Femur (tissue), 1 donor: ENCODE data around the gene PPFIA4.
"Not testable (repeated sequence)": the region's sequence is repeated elsewhere in the genome, so short reads cannot be mapped to it uniquely, and the experiment has no call there.

Source experiments
- DNase-seq: peaks from one replicate; pipeline ENCODE4 v3.0.0-alpha.2; 2017

The PPFIA4 gene

DNA sequence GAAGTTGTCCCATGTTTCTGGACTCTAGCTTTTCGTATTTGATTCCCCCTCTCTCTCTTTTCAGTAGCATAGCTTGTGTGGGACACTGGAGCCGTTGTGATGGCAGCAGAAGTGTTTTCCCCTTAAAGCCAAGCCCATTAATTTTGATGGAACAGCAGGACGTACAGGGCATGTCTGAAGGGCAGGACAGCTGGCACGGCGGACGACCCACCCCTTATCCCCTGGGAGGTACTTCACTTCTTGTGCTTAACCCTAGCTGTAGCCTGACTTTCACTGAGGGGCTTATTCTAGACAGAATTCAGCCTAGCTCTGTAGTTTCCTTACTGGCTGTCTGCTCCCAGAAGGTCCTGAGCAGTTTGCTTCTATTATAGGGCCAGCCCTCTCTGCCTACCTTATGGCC is 8.6 kb upstream of the PPFIA4 start:
- DNase-seq: no peak

DNA sequence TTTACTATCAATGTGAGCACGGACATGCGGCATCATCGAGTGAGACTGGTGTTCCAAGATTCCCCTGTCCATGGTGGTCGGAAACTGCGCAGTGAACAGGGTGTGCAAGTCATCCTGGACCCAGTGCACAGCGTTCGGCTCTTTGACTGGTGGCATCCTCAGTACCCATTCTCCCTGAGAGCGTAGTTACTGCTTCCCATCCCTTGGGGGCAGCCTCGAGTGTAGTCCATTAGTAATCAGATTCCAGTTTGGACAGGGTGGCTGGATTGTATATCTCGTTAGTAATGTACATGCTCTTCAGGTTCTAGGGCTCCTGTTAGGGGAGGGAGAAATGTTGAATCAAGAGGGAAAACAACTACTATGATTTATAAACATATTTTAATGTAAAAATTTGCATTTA is 3.4 kb upstream of the PPFIA4 start:
- not testable (repeated sequence) for DNase-seq

DNA sequence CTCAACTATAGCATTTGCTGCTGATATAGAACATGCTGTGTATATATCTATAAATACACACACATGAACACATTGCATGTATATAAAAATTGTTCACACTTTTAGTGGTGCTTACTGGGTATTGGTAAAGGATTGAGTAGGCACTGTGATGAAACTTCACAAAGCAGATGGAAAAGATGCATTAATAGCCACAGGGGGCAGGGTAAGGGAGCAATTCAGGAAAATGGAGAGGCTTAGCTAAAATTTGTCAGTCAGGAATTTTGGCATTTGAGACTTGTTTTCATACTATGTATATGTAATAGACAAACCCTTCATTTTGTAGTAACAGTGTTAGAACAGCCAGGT is 633 bp upstream of the PPFIA4 start:
- DNase-seq: no peak

DNA sequence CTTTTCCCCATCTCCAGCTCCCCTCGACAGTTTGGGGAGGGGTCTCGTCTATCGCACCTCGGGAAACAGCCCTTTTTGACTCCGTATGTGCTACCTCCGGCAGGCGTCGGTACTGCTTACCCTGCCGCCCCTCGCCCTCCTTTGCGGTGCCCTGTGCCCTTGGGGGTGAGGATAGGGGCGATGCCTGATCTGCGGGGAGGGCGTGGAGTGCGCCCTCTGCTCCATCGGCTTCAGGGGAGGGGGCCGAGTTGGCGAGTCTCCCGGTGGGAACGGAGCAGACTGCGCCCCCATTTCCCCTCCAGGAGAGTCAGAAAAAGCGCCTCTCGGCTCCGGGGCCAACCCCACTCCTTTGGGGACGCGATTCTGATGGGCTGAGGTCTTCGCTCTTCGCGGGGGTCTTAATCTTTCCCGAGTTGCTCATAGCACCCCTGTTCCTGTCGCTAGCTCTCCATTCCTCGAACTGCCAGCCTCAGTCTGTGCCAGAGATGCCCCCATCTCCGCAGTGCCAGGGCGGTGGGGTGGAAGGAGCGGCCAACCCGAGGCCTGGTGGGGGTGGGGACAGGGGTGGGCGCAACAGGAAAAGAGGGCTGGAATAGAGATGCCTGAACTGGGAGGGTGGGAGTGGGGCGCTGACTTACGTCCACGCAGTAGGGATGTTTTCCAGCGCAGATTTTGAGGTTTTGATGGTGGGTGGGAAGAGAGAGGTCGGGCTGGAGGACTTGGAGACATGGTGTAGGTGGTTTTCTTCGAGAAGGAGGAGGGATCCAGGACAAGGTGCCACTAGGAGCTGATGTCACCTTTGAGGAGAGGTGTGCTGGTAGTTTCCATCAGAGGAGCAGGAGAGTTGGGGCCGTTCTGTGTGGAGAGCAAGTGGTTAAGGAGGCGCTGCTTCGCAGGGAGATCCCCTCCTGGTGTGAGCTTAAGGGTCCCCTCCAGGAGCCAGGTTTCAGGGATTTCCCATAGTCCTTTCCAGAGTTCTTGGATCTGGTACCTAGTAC is 674 bp downstream of the PPFIA4 start:
- no peak for DNase-seq

DNA sequence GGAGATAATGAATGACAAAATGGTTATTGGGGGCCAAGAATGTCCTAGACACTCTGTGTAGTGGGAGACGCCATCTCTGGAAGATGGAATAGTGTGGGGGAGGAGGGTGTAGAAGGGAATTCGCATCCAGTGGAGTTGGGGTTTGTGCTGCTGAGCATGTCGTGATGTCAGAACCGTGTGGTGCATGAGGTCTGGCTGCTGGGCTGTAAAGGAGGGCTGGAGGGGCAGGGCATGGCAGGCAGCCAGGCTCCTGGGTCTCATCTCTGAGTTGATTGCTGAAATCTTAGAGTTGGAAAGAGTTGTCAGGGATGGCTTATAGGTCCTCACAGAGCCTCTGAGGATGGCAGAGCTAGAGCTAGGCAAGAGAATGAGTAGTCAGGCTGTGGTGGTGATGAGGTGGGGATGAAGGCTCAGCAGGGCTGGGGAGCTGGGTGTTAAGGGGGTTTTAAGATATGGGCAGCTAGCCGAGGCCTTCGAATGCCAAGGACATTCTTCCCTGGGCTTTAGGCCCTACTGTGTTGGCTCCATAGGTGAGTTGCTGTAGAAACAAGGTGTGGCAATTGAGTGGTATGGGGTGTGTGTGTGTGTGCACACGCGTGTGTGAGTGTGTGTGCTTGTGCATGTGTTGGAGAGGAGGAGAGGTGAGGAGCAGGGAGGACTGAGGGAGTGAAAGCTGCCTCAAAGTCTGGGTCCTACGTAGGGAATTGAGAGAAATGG is 1.9 kb downstream of the PPFIA4 start:
- DNase-seq: no peak

DNA sequence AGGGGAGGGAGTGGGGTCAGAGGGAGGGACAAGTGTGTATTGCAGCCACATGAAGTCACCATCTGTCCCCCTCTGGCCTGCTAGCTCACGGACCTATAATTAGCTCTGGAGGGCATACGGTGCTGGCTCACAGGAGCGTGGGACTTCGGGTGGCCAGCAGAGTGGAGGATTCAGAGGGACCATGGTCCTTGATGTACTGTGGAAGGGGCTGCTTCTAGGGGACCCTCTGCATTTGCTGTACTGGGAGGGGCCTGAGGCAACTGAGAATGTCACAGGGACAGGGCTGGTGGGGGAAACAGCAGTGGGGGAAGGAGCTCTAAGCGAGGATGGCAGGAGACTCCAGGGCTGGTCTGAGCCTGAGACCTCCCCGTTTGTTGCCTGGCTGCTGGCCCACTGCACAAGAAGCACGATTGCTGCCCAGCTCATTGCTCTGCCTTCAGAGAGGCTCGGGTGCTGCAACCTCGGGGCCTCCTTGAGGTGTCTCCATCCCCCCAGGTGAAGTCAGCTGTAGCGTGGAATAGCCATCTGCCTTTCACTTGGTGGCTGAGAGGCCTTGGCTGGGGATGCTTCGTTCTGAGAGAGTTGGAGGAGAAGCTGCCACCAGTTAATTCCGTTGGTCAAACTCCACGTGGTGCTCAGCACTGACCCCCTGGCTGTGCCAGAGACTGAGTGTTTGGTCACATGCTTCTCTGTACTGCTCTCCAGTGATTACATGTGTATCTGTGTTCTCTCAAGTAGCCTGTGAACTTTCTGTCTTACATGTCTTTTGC is 2.7 kb downstream of the PPFIA4 start:
- no peak for DNase-seq

DNA sequence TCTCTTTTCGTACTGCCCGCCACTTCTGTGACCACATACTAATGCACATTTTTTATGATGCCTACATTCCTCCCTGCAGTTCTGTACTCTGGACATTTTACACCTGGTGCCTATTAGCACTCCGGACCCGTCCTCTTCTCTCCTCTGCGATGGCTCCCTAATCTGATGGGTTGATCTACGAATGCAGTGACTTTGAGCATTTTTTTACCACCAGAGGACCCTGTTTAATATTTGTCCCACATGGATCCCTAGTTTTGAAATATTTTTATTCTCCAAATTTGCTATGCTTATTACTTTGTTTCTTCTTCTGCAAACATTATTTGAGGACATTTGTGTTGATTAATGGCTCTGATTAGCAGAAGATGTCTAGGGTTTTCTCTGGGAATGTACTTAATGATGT is 5.2 kb downstream of the PPFIA4 start:
- no peak for DNase-seq

DNA sequence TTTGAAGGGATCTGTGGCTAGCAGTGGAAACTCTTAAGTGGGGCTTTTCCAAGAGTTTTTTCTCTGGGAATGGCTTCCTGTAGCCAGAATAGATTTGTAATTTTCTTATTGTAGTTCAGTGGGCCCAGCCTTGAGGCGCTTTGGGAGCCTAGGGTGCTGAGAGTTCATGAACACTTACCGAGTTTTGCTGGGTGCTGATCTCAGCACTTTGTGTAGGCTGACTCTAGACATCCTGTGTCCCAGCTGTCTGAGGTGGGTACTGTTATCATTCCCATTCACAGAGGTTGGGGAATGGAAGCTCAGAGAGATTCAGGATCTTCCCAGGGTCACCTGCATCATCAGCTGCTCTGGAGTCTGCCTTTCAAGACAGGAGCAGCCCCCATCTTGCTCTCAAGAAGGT is 7.0 kb downstream of the PPFIA4 start:
- no peak for DNase-seq

DNA sequence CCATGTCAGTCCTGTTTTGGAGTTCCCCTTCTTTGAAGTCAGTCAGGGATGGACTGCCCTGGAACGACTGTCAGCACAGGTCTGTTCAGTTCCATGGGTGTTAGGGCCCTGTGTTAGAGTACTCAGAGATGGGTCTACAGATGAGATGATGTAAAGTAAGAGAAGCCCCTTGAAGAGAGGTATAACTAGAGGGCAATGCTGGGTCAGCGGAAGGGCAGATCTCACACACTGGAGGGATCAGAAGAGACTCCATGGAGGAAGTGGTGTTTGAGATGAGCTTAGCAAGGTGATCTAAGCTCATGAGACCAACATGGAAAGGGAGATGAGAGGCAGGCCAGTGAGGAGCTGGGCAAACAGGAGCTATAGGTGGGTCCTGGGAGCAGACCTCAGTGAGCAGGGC is 7.6 kb downstream of the PPFIA4 start:
- DNase-seq: no peak

DNA sequence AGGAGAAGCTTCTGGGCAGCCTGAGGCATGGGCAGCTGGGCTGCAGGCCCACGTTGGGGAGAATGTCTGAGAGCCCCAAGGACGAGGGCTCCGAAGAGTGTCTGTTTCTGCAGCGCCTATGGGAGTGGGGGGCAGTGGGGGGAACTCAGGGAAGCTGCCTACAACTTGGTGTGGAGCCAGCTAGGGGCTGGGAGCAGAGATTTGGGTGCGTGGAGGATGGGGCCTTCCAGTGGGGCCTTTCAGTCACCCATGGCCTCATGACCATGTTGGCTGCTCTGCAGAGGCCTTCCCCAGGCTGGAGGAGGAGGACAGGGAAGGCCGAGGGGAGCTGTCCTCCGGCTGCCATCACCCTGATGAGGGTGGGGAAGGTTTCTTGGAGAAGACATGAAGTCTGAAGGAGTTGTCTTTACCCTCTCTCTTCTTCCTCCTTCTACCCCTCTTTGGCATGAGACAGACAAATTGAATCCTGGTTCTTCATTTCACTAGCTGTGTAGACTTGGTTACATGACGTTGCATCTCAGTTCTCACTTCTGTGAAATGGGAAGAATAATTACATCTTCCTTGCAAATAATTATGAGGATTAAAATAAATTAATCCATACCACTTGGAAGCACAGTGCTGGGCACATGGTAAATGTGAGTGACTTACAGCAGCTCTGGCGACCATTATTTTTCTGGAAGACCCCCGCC is 8.3 kb downstream of the PPFIA4 start:
- DNase-seq: no peak

DNA sequence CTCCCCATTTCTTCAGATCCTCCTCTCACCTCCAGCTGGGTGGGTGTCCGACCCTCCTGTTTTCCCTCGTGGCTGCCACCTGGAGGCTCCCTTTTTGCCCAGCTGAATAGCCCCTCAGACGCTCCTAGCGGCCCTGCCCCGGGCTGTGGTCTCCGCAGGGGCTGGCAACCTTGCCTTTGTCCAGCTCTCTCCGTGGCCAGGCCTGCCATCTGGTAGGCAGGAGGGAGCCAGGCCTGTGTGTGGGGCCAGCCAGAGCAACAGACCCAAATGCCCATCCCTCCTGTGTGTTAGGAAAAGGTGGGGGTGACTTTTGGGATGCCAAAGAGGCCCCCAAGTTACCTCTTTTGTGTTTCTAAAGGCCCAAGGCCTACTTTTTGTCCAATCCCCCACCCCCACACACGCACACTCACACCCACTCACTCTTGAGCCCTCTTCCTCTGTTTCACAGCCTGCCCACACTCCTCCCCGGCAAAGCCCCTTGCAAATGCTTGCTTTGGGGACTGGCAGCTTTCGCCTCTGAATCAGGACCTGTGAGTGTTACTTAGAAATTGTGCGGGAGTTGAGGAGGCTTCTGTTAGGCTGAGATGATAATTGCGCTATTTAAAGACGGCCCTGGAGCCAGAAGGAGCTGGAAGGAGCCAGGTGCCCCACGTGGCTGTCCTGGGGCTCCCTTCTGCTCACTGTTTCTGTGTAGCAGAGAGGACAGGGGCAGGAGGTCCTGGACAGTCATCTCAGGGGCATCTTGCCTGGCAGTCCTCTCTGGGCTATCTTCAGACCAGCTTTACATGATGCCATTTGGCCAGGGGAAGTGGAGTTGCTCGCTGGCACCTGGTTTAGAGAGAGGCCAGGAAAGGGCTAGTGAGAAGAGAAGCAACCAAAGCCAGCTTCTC is 9.1 kb downstream of the PPFIA4 start:
- no peak for DNase-seq

DNA sequence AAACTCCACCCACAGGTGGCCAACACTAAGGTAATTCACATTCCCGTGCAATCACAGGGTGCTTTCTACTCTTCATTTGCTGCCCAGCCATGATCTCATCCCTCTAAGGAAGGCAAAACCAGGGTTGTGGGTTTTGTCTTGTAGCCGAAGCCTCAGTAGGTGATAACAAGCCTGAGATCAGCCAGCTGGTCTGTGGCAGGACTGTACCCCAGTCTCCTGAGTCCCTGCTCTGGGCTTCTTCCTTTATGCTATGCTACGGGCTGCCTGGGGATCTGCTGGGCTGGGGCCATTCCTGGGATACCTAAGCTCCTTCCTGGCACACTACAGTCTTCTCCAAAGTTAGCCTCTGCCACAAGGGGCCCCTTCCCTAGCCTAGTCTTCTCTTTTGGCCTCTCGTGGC is 9.8 kb downstream of the PPFIA4 start:
- DNase-seq: no peak

DNA sequence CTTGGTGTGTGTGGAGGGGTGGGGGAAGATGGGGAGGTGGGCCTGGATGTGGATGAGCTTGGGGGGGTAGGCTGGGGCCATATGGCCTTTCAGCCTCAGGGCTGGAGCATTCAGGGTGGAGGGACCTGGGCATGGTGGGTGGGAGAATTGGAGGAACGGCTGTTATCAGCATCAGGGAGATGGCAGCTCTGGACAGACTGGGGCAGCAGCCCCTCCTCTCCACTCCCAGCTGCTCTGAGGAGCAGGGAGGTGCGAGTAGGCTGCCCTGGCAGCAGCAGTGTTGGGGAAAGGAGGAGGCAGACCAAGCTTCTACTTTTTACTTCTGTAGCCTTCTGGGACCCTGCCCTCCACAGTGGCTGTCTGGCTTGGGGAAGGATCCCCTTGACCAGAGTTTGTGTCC is 10.2 kb downstream of the PPFIA4 start:
- no peak for DNase-seq

DNA sequence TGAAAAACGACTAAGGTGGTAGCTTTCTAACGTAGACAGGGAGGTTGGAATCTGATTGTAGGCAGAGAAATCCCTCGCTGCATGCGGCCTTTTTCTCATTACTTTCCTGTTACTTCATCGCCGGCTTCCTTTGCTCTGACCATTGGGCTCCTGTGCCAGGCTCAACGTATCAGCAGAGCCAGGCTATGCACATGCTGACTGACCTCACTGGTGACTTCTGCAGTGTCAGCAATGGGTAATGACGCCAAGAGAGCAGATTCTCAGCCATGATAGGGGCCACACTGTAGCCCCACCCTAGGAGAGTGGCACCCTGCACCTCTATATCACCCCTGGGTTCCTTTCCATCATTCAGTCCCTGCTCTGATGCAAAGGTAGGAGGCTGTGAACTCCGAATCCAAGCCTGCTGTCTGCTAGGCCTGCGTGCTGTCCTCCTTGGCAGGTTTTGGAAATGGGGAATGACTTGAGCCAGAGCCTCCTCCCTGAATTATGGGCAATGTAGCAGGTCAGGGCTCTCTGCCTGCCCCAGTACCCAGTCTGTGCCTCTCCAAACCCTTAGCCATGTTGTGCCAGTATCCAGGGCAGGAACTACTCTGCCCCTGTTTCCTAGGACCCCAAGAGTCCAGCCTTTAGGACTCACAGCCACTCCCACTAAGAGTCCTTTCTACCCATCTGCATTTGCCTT is 11.4 kb downstream of the PPFIA4 start:
- DNase-seq: no peak

DNA sequence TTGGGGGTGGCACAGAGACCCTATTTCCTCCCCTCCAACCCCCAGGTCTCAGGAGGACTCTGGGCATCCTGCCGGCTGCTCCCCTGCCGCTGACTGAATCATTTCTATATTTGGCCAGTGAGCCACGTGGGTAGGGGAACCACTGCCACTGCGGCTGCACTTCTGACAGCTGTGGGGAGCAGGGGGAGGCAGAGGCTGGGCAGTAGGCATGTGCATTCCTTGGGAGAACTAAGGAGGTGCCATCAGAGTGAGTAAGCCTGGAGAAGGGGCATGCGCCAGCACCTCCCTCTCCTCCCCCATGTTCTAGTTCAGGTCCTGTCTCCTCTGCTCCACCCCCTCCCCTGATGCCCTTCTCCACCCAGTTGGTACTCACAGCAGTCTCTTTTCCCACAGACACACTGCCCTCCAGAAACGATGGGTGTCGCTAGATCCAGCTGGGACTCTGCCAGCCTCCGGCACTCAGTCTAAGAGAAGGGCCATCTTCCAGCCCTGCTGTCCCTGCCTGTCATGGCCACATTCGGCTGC is 12.0 kb downstream of the PPFIA4 start:
- peak; percentile 85 for DNase-seq

DNA sequence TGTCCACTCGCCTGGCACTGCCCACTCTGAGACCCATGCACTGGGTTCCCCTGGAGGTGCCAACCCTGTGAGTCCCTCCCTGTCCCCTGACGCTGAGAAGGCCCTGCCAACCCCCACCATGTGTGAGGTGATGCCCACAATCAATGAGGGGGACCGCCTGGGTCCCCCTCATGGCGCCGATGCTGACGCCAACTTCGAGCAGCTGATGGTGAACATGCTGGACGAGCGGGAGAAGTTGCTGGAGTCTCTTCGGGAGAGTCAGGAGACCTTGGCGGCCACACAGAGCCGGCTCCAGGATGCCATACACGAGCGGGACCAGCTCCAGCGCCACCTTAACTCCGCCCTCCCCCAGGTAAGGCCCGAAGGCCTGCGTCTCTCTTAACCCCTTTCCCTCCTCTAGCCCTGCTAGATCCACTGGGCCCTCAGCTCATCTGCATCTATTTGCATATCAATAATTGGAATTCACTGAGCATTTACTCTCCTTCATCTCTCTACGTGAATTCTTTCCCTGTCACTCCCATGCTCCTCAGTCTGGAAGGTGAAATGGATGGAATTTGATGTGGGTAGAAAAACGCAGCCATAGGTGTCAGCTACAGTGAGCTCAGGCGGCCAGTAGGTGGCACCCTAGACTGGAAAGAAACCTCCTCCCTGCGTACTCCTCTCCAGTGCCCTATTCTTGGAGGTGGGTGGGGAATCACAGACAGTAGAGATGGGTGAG is 12.8 kb downstream of the PPFIA4 start:
- DNase-seq: peak; percentile 81

DNA sequence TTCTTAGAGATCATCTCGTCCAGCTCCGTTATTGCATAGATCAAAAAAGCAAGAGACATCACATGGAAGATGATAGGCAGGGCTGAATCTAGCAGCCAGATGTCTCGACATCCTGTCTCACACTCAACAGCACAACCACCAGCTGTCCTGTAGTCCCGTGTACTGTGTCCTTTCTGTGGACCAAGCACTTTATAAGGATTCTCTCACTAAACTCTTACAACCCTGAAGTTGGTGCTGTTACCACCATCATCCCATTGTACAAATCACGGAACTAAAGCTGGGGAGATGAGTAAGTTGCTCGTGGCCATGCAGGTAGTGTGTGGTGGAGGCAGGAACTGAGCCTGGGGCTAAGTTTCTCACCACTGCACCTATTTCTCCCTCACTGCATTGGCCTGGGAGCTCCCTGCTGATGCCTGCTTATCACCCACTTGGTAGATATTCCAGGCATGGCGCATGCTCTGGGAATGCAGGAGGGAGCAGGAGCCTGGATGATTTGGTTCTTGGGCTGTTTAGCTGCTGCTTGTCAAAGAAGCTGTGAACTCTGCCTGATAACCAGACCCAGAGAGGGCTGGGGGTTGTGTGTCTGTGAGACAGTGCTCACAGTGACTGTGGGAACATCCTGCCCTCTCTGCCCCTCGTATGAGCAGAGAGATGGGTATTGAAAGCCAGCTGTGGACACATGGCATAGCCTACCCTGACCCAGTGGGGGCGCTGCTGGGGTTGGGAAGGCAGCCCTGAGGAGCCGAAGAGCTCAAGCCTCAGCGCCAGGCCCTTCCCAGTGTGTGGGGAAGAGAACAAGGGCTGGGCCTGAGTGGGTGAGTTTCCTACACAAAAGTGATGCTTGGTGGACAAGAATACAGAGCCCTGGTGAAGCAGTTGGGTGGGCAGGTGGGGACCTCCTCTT is 13.6 kb downstream of the PPFIA4 start:
- no peak for DNase-seq

DNA sequence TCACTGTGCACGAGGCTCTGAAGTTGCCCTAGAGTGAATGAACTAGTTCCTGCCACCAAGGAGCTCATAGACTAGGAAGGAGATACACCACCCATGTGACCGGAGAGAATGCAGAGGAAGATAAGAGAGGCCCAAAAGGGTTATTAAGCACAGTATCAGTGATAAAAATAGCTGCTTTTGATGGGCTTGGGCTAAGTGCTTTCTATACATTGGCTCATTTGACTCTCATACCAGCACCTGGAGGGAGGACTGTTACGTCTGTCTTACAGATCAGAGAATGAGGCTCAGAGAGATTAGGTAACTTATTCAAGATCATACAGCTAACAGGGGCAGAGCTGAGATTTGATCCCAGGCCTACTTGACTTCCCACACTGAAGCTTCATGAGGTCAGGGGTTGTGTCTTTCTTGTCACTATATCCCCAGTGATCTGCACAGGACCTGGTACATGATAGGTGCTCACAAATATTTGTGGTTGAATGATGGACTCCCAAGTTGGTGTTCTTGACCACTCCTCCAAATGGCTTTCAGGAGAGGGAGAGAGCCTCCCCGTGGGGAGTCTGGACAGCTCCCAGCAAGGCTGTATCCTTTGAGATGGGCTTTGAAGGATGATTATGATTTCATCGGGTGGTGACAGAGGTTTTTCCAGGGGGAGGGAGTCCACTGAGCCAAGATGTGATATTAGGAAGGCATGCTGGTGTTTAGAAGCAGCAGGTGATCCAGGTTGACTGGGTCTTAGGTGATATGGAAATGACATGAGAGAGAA is 14.4 kb downstream of the PPFIA4 start:
- no peak for DNase-seq
